GM21576 (cell line): ENCODE measurements around the gene NFKB1.
A peak's percentile ranks its signal among the peaks of the same experiment; 100 is the strongest.
"Not testable (repeated sequence)": the region's sequence is repeated elsewhere in the genome, so short reads cannot be mapped to it uniquely, and the experiment has no call there.

Experiments used
- ATAC-seq: cut with Tn5 transposase; IDR thresholded peaks from one replicate; pipeline ENCODE4 v1.9.1; 2021; ENCODE audit warnings: mild to moderate bottlenecking, moderate library complexity; ENCODE audit not compliant: unreplicated experiment

NFKB1 gene

DNA sequence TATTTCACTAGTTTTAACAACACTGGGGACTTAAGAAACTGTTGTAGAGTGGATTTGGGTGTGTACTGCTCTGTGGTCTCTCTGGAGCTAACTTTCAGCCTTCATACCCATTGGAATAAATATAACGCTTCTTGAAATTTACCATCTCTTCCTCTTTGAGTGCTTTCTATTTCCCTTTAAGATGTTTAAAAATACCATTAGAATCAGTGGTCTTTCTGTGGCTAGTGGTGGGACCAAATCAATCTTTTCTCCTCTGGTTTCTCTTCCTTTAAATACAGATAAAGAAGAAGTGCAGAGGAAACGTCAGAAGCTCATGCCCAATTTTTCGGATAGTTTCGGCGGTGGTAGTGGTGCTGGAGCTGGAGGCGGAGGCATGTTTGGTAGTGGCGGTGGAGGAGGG is 92.0 kb downstream of the NFKB1 start:
- no peak for ATAC-seq

DNA sequence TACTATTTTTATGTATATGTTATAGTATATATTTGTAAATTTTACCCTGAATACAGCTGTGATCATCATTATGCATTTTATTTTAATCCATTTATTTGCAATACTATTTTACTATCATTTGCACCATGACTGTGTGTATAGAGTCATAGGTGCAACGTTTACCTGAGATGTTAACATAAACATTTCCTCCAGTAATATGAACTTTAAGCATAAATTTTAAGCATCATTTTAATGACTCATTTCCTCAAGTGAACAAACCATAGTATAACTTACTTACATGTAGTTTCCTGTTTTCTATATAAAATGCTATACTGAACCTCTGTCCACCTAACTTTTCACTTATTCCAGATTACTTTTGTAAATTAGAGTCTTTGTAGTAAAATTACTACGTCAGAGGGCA is 92.8 kb downstream of the NFKB1 start:
- no peak for ATAC-seq

DNA sequence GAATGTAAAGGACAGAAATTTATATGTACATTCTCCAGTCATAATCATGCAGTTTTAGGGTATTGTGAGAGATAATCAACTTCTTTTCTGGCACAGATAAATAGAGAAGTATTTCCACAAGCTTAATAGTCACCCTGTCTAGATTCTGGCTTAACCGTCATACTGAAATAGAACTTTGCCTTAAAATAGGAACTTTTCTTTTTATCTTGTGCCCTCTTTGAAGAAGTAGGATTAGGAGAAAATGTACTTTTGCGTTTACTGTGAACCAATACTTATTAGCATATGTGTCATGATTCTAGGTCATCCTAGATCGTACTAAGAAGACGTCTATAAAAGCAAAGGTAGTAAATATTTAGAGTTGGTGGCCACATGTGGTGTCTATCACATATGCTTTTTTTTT is 95.4 kb downstream of the NFKB1 start:
- ATAC-seq = no peak

DNA sequence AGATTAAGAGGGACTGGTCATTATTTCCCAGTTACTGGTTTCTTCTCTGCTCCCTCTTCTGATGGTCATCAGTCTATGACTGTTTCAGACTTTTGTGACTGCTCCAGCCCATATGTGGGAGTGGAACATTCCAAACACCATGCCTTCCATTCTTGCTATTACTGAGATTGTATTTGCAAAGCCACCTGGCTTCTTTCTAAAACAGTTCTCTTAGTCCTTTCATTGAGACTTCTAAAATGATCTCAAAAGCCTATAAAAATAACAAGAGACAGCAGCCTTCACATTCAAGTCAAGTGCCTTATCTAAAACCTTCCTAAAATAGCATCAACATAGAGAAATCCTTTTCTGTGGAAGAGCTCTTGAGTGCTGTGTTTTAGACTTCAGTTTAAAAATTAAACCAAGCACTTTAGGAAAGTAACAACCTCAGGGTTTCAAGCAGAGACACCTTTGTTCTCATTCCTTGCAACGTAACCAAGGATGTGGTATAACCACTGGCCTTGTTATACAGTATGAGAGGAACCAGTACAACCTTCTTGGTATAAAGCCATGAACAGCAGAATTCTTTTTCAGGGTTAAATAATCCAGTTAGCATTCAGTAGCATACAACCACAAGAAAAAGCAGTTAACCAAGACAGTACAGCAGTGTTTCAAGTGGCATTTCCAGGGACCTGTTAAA is 97.1 kb downstream of the NFKB1 start:
- peak; percentile 46 for ATAC-seq

DNA sequence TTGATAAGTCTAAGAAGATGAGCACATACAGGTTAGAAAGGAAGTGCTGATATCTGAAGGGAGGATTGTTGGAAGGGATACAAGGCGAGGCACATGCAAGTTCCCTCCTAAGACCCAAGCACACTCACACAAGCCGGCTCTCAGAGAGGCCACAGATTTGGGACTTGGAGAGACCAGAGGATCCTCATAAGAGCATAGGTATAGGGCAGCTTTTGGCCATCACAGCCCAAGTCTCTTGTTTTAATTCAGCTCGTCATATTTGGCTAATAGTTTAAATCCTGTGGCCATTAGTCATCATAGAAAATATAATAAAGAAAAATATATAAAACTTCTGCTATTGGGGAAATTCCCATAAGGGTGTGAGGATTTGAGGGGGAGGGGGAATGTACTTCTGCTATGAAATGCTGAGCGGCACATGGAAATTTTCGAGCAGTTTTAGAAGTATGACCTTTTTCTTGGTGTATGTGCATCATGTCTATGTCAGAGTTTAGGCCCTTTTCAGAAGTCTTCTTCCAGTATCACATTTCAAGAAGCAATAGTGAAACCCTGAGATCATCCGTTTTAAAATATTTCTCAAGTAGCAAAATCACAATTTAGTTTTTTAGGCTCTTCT is 97.7 kb downstream of the NFKB1 start:
- ATAC-seq = peak; percentile 42

DNA sequence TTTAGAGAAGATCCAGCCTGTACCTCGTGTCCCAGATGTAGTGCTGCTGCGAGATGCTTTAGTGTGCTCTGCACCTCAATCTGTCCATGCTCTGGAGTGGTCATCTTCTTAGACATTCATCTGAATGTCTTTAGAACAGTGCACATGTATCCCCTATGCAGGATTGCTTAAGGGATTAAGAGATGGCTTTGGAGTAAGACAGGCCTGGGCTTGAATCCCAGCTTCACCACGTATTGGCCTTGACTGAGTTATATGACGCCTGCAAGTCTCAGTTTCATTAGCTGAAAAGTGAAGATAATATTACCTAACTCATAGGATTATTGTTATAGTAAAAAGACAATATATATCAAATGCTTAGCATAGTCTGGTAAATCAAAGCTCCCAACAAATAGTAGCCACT is 98.3 kb downstream of the NFKB1 start:
- no peak for ATAC-seq

DNA sequence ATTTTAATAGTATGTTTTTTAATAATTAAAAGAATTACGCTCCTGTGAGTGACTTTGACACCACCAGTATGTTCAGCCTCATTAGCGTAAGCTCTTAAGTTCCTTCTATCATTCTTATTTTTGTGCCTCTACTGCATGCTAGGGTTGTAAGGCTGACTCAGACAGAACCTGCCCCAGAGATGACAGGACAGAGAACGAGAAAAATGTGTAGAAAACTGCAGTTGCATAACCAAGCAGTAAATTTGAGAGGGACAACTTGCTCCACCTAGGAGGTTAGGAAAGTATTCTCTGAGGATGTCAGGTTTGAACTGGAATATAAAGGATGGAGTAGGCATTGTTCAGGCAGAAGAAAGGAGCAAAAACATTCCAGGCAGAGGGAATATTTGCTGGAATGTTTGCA is 98.7 kb downstream of the NFKB1 start:
- no peak for ATAC-seq

DNA sequence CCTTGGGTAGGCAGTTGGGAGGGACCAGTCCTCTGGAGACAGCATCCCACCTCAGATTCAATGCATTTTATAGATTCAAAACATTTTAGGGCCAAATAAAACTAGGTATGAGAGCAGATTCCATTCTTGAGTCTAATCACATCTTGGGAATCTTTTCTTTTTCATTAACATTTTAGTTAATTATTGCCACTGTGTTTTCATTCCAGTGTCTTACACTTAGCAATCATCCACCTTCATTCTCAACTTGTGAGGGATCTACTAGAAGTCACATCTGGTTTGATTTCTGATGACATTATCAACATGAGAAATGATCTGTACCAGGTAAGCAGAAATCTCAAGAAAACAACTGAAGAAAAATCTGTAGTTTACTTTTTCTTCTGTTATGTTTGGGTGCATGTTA is 99.5 kb downstream of the NFKB1 start:
- ATAC-seq = no peak

DNA sequence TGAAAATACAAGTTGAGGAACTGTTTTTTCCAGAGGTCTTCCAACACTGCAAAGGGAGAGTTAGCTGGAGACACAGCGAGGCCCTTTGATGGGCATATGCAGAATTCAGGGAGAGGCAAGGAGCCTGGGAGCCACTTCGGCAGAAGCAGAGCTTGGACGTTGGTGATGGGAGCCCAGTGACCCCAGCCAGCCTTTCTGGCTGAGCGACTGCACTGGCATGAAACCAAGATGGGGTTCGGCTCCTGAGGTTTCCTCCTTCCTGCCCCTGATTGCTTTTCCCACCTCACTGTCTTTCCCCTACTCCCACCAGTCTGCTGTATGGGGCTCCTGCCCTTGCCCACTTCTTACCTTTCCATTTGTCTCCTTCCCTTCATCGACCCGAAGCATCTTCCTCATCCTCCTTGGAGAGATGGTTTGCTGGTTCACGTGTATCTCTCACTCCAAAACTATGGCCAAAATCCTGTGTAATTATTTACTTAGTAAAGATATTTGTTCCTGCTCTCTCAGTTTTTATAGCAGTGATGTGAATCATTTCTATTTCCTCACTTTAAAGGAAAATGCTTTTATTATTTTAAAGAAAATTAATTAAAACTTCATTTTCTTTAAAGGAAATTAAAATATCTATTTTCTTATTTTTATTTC is 100.5 kb downstream of the NFKB1 start:
- ATAC-seq = no peak

DNA sequence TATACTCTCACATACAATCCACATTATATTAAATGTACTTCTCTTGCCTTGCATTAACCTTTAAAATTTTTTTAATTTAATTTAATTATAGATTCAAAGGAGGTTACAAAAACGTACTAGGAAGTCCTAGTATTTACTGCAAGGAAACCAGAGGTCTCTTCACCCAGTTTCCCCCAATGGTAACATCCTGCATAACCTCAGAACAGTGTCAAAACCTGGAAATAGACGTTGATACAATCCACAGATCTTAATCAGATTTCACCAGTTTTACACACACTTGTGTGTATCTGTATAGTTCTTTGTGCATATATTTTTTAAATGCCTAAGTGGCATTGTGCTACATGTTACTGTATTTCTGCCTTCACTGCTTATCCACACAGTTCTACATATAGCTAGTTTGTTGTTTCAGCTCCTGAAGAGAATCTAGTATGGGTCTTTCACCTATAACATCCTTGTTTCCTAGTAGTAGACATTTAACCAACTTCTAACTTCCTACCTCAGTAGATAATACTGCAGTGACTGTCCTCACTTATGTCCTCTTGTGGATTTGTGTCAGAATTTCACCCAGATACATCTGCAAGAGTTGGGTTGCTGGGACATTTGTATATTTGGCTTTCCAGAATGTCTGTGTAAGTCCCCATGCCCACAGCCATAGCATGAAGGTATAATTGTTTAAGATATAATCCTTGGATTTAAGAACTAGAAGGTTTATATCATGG is 103.2 kb downstream of the NFKB1 start:
- no peak for ATAC-seq

DNA sequence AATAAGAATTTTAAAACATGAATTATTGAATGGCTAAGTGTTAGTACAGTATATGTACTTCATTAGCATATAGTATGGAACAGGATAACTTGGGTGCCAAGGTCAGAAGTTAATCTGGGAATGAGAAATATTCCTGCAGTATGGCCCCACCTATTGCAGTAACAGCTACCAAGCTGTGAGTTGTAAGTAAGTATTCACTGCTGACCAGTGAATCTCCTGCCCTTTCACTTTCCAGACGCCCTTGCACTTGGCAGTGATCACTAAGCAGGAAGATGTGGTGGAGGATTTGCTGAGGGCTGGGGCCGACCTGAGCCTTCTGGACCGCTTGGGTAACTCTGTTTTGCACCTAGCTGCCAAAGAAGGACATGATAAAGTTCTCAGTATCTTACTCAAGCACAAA is 105.1 kb downstream of the NFKB1 start:
- no peak for ATAC-seq

DNA sequence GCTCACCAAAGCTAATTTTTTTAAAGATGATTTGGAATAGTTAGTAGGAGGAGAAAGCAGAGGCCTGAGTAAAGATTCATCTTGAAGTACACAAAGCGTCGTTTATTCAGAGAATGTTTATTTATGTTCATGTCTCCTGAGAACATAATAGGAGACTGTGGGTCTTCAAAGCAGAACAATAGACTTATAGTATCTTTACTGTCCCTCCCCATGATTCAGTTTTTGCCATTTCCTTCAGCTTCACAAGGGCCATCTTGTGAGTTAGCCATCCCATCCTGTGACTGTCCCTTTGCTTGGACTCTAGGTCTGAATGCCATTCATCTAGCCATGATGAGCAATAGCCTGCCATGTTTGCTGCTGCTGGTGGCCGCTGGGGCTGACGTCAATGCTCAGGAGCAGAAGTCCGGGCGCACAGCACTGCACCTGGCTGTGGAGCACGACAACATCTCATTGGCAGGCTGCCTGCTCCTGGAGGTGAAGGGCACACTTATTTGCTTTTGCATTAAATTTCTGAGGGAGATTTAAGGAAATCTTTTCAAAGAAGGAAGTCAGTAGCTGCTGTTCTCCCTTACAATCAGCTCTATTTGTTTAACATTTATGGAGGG is 105.8 kb downstream of the NFKB1 start:
- ATAC-seq = no peak

DNA sequence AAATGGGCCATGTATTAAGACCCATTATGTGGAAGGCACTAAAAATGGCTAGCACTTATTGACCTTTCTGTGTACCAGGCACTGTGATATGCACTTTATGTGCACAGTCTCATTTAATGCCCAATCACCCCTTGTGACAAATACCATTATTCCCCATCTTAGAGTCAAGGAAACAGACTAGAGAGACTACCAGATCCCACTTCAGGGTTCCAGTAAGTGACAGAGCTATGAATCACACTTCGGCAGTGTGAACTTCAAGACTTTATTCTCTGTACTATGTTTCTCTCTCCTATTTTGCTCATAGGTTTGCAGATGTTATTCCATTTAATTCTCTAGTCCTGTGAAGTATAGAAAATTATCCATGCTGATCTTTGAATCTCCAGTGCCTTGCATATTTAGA is 107.0 kb downstream of the NFKB1 start:
- ATAC-seq = no peak

DNA sequence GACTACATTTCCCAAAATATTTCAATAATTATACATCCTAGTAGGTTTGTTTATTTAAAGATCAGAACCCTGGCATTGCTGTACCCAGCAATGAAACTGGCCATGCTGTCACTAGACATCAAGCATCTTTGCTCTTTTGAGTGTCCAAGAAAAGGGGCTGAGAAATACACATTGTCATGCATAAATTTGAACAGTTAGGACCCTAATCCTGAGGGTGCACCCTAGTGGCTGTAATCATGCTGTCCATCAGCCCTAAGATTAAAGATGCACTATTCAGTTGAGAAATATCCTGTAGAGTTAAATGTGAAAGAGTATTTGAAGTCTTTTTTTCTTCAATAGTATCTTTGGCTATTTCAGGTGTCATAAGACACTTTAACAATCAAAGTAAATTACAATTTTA is 108.8 kb downstream of the NFKB1 start:
- ATAC-seq = no peak

DNA sequence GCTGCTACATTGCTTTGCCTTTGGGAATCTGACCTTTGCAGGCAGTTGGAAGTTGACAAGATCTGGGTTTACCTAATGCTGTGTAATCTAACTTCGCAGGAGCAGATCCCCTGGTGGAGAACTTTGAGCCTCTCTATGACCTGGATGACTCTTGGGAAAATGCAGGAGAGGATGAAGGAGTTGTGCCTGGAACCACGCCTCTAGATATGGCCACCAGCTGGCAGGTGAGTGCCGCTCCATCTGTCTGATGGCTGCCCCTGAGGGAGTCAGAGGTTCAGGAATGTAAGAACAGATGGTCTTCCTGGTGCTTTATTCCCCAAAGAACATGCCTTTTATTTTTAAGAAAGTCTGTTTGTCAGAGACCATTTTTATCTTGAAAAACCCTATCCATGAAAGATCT is 109.3 kb downstream of the NFKB1 start:
- ATAC-seq = no peak

DNA sequence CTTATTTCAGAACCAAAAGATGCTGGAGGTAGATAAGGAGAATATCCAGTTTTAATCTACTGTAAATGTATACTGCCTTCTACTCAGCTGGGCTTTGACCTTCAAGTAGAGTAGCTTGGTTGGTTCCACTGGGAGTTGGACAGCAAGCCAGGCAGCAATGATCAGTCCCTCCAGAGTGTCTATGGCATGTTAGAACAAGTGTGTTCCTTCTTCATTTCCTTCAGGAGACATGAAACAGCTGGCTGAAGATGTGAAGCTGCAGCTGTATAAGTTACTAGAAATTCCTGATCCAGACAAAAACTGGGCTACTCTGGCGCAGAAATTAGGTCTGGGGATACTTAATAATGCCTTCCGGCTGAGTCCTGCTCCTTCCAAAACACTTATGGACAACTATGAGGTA is 111.1 kb downstream of the NFKB1 start:
- no peak for ATAC-seq

DNA sequence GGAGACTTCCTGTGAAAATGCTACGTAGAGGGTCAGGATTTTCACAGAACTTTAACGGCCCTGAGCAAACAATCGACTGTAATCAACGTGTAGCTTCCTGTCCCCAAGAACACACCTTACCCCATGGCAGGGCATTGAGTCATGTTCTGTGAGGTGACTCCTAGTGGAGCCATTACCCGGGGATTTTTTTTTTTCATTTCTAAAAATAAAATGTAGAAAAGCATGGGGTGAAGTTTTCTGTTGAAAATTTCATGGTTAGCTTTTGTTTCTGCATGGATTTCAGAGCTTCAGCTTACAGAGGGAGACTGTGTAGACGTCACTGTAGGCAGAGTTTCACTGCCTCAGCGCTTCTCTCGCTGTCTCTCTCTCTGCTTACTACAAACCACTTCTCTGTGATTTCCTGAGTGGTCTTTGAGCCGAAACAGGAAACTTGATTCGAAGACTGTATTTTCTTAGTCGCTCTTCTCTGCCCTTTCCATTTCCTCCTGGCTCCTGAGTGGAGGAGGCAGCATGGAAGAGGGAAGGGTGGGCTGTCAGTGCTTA is 111.7 kb downstream of the NFKB1 start:
- ATAC-seq = peak; percentile 45

DNA sequence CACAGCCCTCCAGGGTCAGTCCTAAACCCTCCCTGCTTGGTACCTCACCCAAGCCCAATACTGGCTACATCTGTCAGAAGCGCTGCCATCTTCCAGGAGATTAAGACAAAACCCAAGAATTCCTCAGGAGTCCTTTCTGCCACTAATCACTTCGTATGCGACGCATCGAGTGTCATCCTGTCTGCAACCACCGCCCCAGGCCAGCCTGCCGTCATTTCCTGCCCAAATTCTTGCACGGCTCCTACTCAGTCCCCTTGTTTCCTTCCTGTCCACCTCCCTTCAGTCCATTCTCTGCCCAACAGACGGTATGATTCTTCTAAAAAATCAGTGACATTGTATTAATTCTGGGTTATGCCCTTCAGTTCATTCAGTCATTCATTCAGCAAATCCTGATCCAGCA is 113.6 kb downstream of the NFKB1 start:
- ATAC-seq = no peak

DNA sequence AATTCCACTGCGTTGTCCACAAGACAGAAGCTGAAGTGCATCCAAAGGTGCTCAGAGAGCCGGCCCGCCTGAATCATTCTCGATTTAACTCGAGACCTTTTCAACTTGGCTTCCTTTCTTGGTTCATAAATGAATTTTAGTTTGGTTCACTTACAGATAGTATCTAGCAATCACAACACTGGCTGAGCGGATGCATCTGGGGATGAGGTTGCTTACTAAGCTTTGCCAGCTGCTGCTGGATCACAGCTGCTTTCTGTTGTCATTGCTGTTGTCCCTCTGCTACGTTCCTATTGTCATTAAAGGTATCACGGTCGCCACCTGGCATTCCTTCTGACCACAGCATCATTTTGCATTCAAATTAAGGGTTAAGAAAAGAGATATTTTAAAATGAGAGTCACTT is 115.5 kb downstream of the NFKB1 start:
- ATAC-seq = no peak

DNA sequence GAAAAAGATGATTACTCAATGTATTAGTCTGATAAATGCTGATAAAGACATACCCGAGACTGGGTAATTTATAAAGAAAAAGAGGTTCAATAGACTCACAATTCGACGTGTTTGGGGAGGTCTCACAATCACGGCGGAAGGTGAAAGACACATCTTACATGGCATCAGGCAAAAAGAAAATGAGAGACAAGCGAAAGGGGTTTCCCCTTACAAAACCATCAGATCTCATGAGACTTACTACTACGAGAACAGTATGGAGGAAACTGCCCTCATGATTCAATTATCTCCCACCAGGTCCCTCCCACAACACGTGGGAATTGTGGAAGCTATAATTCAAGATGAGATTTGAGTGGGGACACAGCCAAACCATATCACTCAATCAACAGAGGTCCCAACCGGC is 117.9 kb downstream of the NFKB1 start:
- ATAC-seq = not testable (repeated sequence)
